ENCODE results near the gene SND1. TPM values are rescaled to one million over a fixed set of nuclear protein-coding genes. Genes with fewer than 3 reads are reported as not detected.
A peak's percentile ranks its signal among the peaks of the same experiment; 100 is the strongest.
"Not testable (repeated sequence)": the region's sequence is repeated elsewhere in the genome, so short reads cannot be mapped to it uniquely, and the experiment has no call there.

SND1 gene
- total RNA-seq, 1 experiment from 2014 or later, result 147 TPM

GRCh38 chr7:127957886-127958285, 305.9 kb downstream of the SND1 start:
- Histone ChIP-seq H3K36me3 (0 out of 2 replicates have a peak, but pooled peaks cover 4% of the 10 kb centered on the region), H3K4me3 (no peak overlapping the region), H3K27ac (no peak overlapping the region), H3K4me1 (no peaks in the 10 kb centered on the region; the same call in 1 of the 2 replicates), H3K9me3 (replicated peaks) (no peaks in the 10 kb centered on the region), H3K27me3 (no peaks in the 10 kb centered on the region)
- no peak for DNase-seq

- Histone ChIP-seq H3K27me3 (no peaks in the 10 kb centered on the region), H3K27ac (no peak overlapping the region), H3K4me3 (no peak overlapping the region), H3K9me3 (replicated peaks) (no peaks in the 10 kb centered on the region), H3K36me3 (0 out of 2 replicates have a peak, but pooled peaks cover 4% of the 10 kb centered on the region), H3K4me1 (no peaks in the 10 kb centered on the region)
- no peak for DNase-seq
These were observed 307.8 kb downstream of the SND1 start for GRCh38 chr7:127959770-127960169.

DNA sequence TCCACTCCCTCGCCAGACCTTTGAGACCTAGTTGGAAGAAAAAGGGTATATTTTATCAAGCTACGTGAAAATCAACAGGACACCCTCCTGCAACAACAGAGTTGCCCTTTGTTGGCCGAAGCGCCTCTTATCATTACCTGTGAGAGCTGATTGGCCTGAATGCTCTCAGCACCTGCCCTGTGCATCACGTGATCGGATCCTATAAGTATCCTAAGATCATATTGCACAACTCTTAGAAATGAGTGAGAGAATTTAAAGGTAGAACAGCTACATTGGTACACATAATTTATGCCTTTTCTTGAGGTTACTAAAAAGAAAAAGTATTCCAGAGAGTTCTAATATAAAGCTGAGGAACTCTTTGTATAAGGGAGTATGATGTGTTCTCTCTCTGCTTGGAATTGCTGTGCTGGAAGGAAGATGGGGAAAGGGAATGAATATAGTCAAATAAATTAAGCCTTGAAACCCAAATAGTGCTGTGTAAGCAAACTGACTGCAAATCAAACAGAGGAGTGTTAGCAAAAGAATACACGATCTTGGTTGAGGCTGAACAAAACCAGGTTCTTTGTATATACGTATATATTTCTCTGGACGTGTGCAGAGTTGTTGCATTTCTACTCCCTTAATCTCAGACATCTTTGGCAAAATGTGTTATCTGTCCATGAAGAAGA, 309.9 kb downstream of the SND1 start:
- Histone ChIP-seq H3K27ac (no peak overlapping the region), H3K4me3 (no peak overlapping the region), H3K4me1 (no peaks in the 10 kb centered on the region), H3K9me3 (replicated peaks) (no peaks in the 10 kb centered on the region), H3K36me3 (0 out of 2 replicates have a peak, but pooled peaks cover 4% of the 10 kb centered on the region), H3K27me3 (no peaks in the 10 kb centered on the region)
- no peak for DNase-seq

GRCh38 chr7:127962589-127963361, 310.8 kb downstream of the SND1 start:
- Histone ChIP-seq H3K27me3 (no peaks in the 10 kb centered on the region), H3K4me1 (no peaks in the 10 kb centered on the region), H3K27ac (no peak overlapping the region), H3K4me3 (no peak overlapping the region), H3K36me3 (0 out of 2 replicates have a peak, but pooled peaks cover 4% of the 10 kb centered on the region), H3K9me3 (replicated peaks) (no peaks in the 10 kb centered on the region)
- DNase-seq, result no peak

DNA sequence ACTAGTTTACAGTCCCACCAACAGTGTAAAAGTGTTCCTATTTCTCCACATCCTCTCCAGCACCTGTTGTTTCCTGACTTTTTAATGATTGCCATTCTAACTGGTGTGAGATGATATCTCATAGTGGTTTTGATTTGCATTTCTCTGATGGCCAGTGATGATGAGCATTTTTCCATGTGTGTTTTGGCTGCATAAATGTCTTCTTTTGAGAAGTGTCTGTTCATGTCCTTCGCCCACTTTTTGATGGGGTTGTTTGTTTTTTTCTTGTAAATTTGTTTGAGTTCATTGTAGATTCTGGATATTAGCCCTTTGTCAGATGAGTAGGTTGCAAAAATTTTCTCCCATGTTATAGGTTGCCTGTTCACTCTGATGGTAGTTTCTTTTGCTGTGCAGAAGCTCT, 311.9 kb downstream of the SND1 start:
- not testable (repeated sequence) for DNase-seq; H3K27ac ChIP-seq; H3K9me3 ChIP-seq (replicated peaks); H3K27me3 ChIP-seq; H3K4me1 ChIP-seq; H3K36me3 ChIP-seq; H3K4me3 ChIP-seq

DNA sequence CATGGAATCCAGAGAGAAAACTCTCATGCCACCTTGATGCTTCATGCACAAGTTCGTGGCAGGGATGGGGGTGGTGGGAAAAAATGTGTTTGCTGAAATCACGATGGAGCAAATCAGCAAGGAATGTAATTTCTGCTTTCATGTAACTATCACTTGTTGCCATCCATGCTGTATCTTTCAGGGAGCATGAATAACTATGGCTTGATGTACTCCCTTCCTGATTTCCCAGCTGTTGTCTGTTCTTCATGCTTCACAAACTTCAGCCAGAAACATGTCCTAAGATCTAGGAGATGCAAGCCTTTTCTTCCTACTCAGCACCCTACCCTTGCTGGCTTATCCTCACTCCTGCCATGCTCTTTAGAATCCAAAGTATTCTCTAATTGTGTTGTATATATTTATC, 315.3 kb downstream of the SND1 start:
- Histone ChIP-seq H3K36me3 (0 out of 2 replicates have a peak, but pooled peaks cover 4% of the 10 kb centered on the region), H3K9me3 (replicated peaks) (no peaks in the 10 kb centered on the region), H3K4me1 (no peaks in the 10 kb centered on the region), H3K27ac (no peak overlapping the region), H3K4me3 (no peak overlapping the region), H3K27me3 (no peaks in the 10 kb centered on the region)
- peak in 1 of 2 experiments; percentile 40 for DNase-seq

GRCh38 chr7:127968547-127968946, 316.6 kb downstream of the SND1 start:
- H3K36me3 ChIP-seq, result no peaks in the 10 kb centered on the region
- H3K4me1 ChIP-seq, result no peaks in the 10 kb centered on the region
- H3K9me3 ChIP-seq (replicated peaks), result no peaks in the 10 kb centered on the region
- H3K27ac ChIP-seq, result no peak overlapping the region
- no peak for DNase-seq
- no peaks in the 10 kb centered on the region for H3K27me3 ChIP-seq
- H3K4me3 ChIP-seq, result no peak overlapping the region

GRCh38 chr7:127973832-127974231, 321.8 kb downstream of the SND1 start:
- H3K4me1 ChIP-seq, result peaks cover 10% of the 10 kb centered on the region; the same call in 1 of the 2 replicates
- peaks cover 12% of the 10 kb centered on the region for H3K36me3 ChIP-seq
- 0 out of 2 replicates have a peak, but pooled peaks cover 1% of the 10 kb centered on the region for H3K9me3 ChIP-seq (replicated peaks)
- no peak overlapping the region for H3K27ac ChIP-seq
- no peaks in the 10 kb centered on the region for H3K27me3 ChIP-seq
- DNase-seq, result no peak
- H3K4me3 ChIP-seq, result no peak overlapping the region

GRCh38 chr7:127974446-127975035, 322.5 kb downstream of the SND1 start:
- Histone ChIP-seq H3K9me3 (replicated peaks) (0 out of 2 replicates have a peak, but pooled peaks cover 5% of the 10 kb centered on the region), H3K27ac (peak overlapping the region; percentile 2; the same call in 1 of the 2 replicates), H3K4me1 (peaks cover 10% of the 10 kb centered on the region; the same call in 1 of the 2 replicates), H3K36me3 (peaks cover 15% of the 10 kb centered on the region), H3K27me3 (no peaks in the 10 kb centered on the region), H3K4me3 (no peak overlapping the region)
- peak; percentile 37 to 64 for DNase-seq

- H3K9me3 ChIP-seq (replicated peaks), result 0 out of 2 replicates have a peak, but pooled peaks cover 5% of the 10 kb centered on the region
- H3K27ac ChIP-seq, result no peak overlapping the region
- no peaks in the 10 kb centered on the region for H3K27me3 ChIP-seq
- H3K36me3 ChIP-seq, result peaks cover 15% of the 10 kb centered on the region
- no peak for DNase-seq
- no peak overlapping the region for H3K4me3 ChIP-seq
- H3K4me1 ChIP-seq, result peaks cover 10% of the 10 kb centered on the region; the same call in 1 of the 2 replicates
These were observed 324.2 kb downstream of the SND1 start for GRCh38 chr7:127976056-127976737.

GRCh38 chr7:127976738-127977120, 324.7 kb downstream of the SND1 start:
- Histone ChIP-seq H3K4me1 (peaks cover 10% of the 10 kb centered on the region; the same call in 1 of the 2 replicates), H3K27ac (no peak overlapping the region), H3K9me3 (replicated peaks) (0 out of 2 replicates have a peak, but pooled peaks cover 5% of the 10 kb centered on the region), H3K27me3 (no peaks in the 10 kb centered on the region), H3K4me3 (no peak overlapping the region), H3K36me3 (peaks cover 15% of the 10 kb centered on the region)
- DNase-seq, result no peak

DNA sequence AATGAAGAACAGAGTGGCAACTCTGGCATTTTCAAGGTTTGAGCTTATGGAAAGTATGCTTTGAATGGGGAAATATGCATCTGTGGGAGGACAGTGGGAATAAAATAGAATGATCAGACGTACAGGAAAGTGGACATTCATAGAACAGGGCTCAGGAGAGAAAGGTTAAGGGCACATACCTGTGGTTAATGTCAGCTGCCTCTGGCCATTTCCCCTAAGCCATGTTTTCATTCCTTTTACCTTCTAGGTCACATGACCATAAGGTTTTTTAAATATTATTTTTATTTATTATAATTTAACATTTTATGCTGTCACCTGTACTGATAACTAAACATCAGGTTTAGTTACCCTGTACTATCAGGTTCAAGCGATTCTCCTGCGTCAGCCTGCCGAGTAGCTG, 326.4 kb downstream of the SND1 start:
- Histone ChIP-seq H3K27ac (no peak overlapping the region), H3K27me3 (no peaks in the 10 kb centered on the region), H3K36me3 (peaks cover 15% of the 10 kb centered on the region), H3K9me3 (replicated peaks) (0 out of 2 replicates have a peak, but pooled peaks cover 5% of the 10 kb centered on the region), H3K4me3 (no peak overlapping the region), H3K4me1 (peaks cover 10% of the 10 kb centered on the region; the same call in 1 of the 2 replicates)
- DNase-seq, result no peak

DNA sequence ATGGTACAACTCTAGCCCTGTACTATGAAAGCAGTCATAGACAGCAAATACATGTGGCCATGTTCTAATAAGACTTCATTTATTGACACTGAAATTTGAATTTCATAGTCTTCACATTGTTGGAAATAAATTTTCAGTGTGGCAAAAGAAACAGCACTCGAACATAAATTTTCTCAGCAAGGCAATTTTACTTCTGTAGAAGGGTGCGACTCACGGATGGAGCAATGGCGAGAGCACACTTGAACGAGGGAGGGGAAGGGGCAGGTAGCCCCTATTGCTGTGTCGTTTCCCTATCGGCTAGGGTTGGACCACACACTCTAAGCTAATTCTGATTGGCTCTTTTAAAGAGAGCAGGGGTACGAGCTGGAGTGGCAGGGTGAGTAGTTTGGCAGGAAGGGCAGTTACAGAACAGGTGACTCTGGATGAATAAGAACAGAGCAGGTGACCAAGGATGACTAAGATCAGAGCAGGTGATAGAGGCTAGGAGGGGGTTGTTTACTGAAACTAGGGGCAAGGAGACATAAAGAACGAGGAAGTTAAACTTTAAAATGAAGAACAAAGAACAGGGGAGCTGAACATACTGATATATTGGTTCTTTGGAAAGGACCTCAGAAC, 327.2 kb downstream of the SND1 start:
- Histone ChIP-seq H3K27ac (no peak overlapping the region), H3K4me3 (no peak overlapping the region), H3K36me3 (peaks cover 15% of the 10 kb centered on the region), H3K9me3 (replicated peaks) (0 out of 2 replicates have a peak, but pooled peaks cover 5% of the 10 kb centered on the region), H3K27me3 (no peaks in the 10 kb centered on the region), H3K4me1 (peaks cover 9% of the 10 kb centered on the region; the same call in 1 of the 2 replicates)
- no peak for DNase-seq

GRCh38 chr7:127979728-127980126, 327.7 kb downstream of the SND1 start:
- H3K27ac ChIP-seq, result no peak overlapping the region
- peaks cover 15% of the 10 kb centered on the region for H3K36me3 ChIP-seq
- H3K27me3 ChIP-seq, result no peaks in the 10 kb centered on the region
- H3K9me3 ChIP-seq (replicated peaks), result 0 out of 2 replicates have a peak, but pooled peaks cover 5% of the 10 kb centered on the region
- H3K4me3 ChIP-seq, result no peak overlapping the region
- no peak for DNase-seq
- peaks cover 3% of the 10 kb centered on the region; the same call in 1 of the 2 replicates for H3K4me1 ChIP-seq
